H9 (cell line): ENCODE results near the gene MT1H. TPM values are rescaled to one million over a fixed set of nuclear protein-coding genes. Genes with fewer than 3 reads are reported as not detected.
A peak's percentile ranks its signal among the peaks of the same experiment; 100 is the strongest.

Experiments
- DNase-seq: peaks from one replicate; pipeline ENCODE4 v3.0.0-alpha.2; 2017
- H2AFZ ChIP-seq: one replicate; pipeline ENCODE4 v1.6.1; 2013; ENCODE audit warnings: mild to moderate bottlenecking, low read length, control low read depth, moderate library complexity
- H2AK5ac ChIP-seq: 2 replicates; pipeline ENCODE4 v1.6.1; 2013; ENCODE audit warnings: low read length, control low read depth, mixed read lengths; ENCODE audit not compliant: insufficient read length
- H2BK120ac ChIP-seq: one replicate; pipeline ENCODE4 v1.6.1; 2013; ENCODE audit warnings: low read depth, mild to moderate bottlenecking, low read length, control low read depth, inconsistent platforms; ENCODE audit not compliant: poor library complexity, severe bottlenecking
- H2BK12ac ChIP-seq: 2 replicates; pipeline ENCODE4 v1.6.1; 2013; ENCODE audit warnings: low read length, control low read depth, mixed read lengths, low read depth; ENCODE audit not compliant: insufficient read length
- H2BK15ac ChIP-seq: 2 replicates; pipeline ENCODE4 v1.6.1; 2013; ENCODE audit warnings: low read depth, low read length, control low read depth
- H2BK20ac ChIP-seq: one replicate; pipeline ENCODE4 v1.6.1; 2013; ENCODE audit warnings: low read depth, mild to moderate bottlenecking, low read length, control low read depth, inconsistent platforms; ENCODE audit not compliant: poor library complexity, severe bottlenecking
- H2BK5ac ChIP-seq: 2 replicates; pipeline ENCODE4 v1.6.1; 2013; ENCODE audit warnings: low read length, control low read depth, mixed read lengths; ENCODE audit not compliant: insufficient read length
- H3K14ac ChIP-seq: 2 replicates; pipeline ENCODE4 v1.6.1; 2013; ENCODE audit warnings: low read length, control low read depth; ENCODE audit not compliant: insufficient read depth
- H3K18ac ChIP-seq: 2 replicates; pipeline ENCODE4 v1.6.1; 2013; ENCODE audit warnings: low read depth, mild to moderate bottlenecking, mixed read lengths, low read length, control low read depth; ENCODE audit not compliant: insufficient read length
- H3K23ac ChIP-seq: 2 replicates; pipeline ENCODE4 v1.6.1; 2013; ENCODE audit warnings: low read length, control low read depth, mixed read lengths, low read depth; ENCODE audit not compliant: insufficient read length
- H3K23me2 ChIP-seq: 2 replicates; pipeline ENCODE4 v1.6.1; 2013; ENCODE audit warnings: low read depth, mild to moderate bottlenecking, mixed read lengths, low read length, control low read depth; ENCODE audit not compliant: insufficient read length, poor library complexity, severe bottlenecking
- H3K27ac ChIP-seq: 2 replicates; pipeline ENCODE4 v1.5.1; 2013; ENCODE audit warnings: low read length, control low read depth, mixed read lengths, low read depth; ENCODE audit not compliant: insufficient read length
- H3K27me3 ChIP-seq: 2 replicates; pipeline ENCODE4 v1.6.1; 2013; ENCODE audit warnings: low read length, control low read depth, inconsistent platforms; ENCODE audit not compliant: insufficient read depth
- H3K4ac ChIP-seq: 2 replicates; pipeline ENCODE4 v1.6.1; 2013; ENCODE audit warnings: low read depth, mild to moderate bottlenecking, control low read depth, inconsistent platforms, low read length, moderate library complexity
- H3K4me1 ChIP-seq: 2 replicates; pipeline ENCODE4 v1.6.1; 2013; ENCODE audit warnings: low read length, control low read depth, inconsistent platforms; ENCODE audit not compliant: insufficient read depth
- H3K4me2 ChIP-seq: 2 replicates; pipeline ENCODE4 v1.6.1; 2013; ENCODE audit warnings: low read length, control low read depth, mixed read lengths; ENCODE audit not compliant: insufficient read length, insufficient read depth
- H3K56ac ChIP-seq: 2 replicates; pipeline ENCODE4 v1.6.1; 2013; ENCODE audit warnings: low read depth, mild to moderate bottlenecking, mixed read lengths, low read length, control low read depth; ENCODE audit not compliant: insufficient read length
- H3K79me1 ChIP-seq: 2 replicates; pipeline ENCODE4 v1.6.1; 2013; ENCODE audit warnings: low read depth, mild to moderate bottlenecking, moderate library complexity, low read length, control low read depth, inconsistent platforms; ENCODE audit not compliant: insufficient read depth, poor library complexity, severe bottlenecking
- H3K79me2 ChIP-seq: 2 replicates; pipeline ENCODE4 v1.6.1; 2013; ENCODE audit warnings: low read length, control low read depth, inconsistent platforms; ENCODE audit not compliant: insufficient read depth
- H3K9ac ChIP-seq: 2 replicates; pipeline ENCODE4 v1.6.1; 2013; ENCODE audit warnings: low read length, control low read depth, mixed read lengths; ENCODE audit not compliant: insufficient read length; ENCODE audit errors: extremely low read depth
- H3K9me3 ChIP-seq: one replicate; pipeline ENCODE4 v1.6.1; 2013; ENCODE audit warnings: low read depth, low read length, inconsistent platforms; ENCODE audit not compliant: control insufficient read depth
- H3T11ph ChIP-seq: one replicate; pipeline ENCODE4 v1.6.1; 2013; ENCODE audit warnings: mild to moderate bottlenecking, low read length, control low read depth, inconsistent platforms
- H4K20me1 ChIP-seq: one replicate; pipeline ENCODE4 v1.6.1; 2013; ENCODE audit not compliant: control insufficient read depth, insufficient read length, insufficient read depth
- H4K5ac ChIP-seq: 2 replicates; pipeline ENCODE4 v1.6.1; 2013; ENCODE audit warnings: low read depth, mild to moderate bottlenecking, mixed read lengths, low read length, control low read depth; ENCODE audit not compliant: insufficient read length
- H4K8ac ChIP-seq: replicated peaks from 2 replicates; pipeline ENCODE4 v1.6.1; 2013; ENCODE audit warnings: low read length, control low read depth, mixed read lengths, low read depth; ENCODE audit not compliant: insufficient read length
- H4K91ac ChIP-seq: 2 replicates; pipeline ENCODE4 v1.6.1; 2013; ENCODE audit warnings: low read depth, mild to moderate bottlenecking, moderate library complexity, mixed read lengths, low read length, control low read depth; ENCODE audit not compliant: insufficient read length
- H3K27ac Mint-ChIP-seq, 3 experiments: 2 replicates in 2 of 3; 3 replicates in 1 of 3; pipeline ENCODE4 v1.8.0; 2020 to 2021; ENCODE audit warnings: mixed read lengths in 3 of 3, mild to moderate bottlenecking in 1 of 3, moderate library complexity in 1 of 3
- H3K27me3 Mint-ChIP-seq: 2 replicates; pipeline ENCODE4 v1.8.0; 2021; ENCODE audit warnings: low read depth, mild to moderate bottlenecking, moderate library complexity, mixed read lengths
- H3K36me3 Mint-ChIP-seq, 3 experiments: 2 replicates in 2 of 3; 3 replicates in 1 of 3; pipeline ENCODE4 v1.8.0; 2020 to 2021; ENCODE audit warnings: low read depth in 3 of 3, mixed read lengths in 3 of 3; ENCODE audit not compliant: insufficient read depth in 1 of 3
- H3K4me1 Mint-ChIP-seq, 2 experiments: 2 replicates each; pipeline ENCODE4 v1.8.0; 2020; ENCODE audit warnings: mixed read lengths in 2 of 2
- H3K4me3 Mint-ChIP-seq, 2 experiments: 2 replicates in 1 of 2; 3 replicates in 1 of 2; pipeline ENCODE4 v1.8.0; 2020 to 2021; ENCODE audit warnings: mild to moderate bottlenecking in 2 of 2, mixed read lengths in 2 of 2, moderate library complexity in 1 of 2
- H3K9me3 Mint-ChIP-seq, 2 experiments: 2 replicates in 1 of 2; 3 replicates in 1 of 2; pipeline ENCODE4 v1.8.0; 2020; ENCODE audit warnings: mild to moderate bottlenecking in 2 of 2, mixed read lengths in 2 of 2, moderate library complexity in 1 of 2
- WGBS: extraction: QIAGEN DNeasy Blood & Tissue Kit; methylation state at CpG from one replicate; pipeline ENCODE4 v1.1.7; 2013; ENCODE audit warnings: missing lambda C conversion rate, low lambda C conversion rate, mixed read lengths; ENCODE audit not compliant: insufficient read length; ENCODE audit errors: extremely low coverage; 5-methylcytosine and 5-hydroxymethylcytosine counted together
- total RNA-seq: library from RNA; stranded (reverse); gene quantifications from 2 replicates; pipeline ENCODE4 v1.2.1, GENCODE V29; 2021
- TF ChIP-seq, protein P1 (sequence below): fragments of 200-600 bp; sonication (generic); conservative IDR thresholded peaks from 3 replicates; pipeline ENCODE4 v1.8.0; 2021; ENCODE audit warnings: antibody characterized with exemption, mild to moderate bottlenecking

The MT1H gene
- total RNA-seq, 1 experiment from 2014 or later = 12.5 TPM

DNA sequence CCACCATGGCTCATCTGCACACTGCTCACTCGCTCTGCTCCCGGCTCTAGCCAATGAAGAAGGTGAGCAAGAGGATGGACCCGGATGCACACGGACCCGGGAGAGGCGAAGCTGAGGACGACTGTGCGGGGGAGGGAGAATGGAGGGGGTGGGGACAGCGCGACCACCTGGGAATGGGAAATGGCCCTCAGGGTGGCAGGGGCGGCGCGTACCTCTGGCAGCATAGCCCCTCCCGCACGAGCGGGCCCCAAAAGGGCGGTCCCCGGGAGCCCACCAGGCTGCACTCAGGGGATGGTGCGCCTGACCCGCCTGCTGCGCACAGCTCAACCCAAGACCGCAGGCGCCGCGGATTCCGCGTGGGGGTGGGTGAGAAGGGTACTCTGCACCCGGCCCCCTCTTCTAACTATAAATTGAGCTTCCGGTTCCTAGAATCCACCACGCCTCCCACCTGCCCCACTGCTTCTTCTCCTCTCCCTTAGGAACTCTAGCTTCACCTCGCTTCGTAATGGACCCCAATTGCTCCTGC lies 6.1 kb downstream of the MT1H start:
- no peak overlapping the region for H2BK120ac ChIP-seq
- H2BK12ac ChIP-seq = no peak overlapping the region
- H3K23me2 ChIP-seq = peaks cover 7% of the 10 kb centered on the region
- no CpG with 5 or more reads among the region's 32 CpGs for WGBS
- H3K4me1 ChIP-seq = 0 out of 2 replicates have a peak, but pooled peaks cover 2% of the 10 kb centered on the region
- no peak overlapping the region for H2BK20ac ChIP-seq
- H3K14ac ChIP-seq = 0 out of 2 replicates have a peak overlapping the region, but pooled peaks have one; percentile 44
- no peak overlapping the region for H4K5ac ChIP-seq
- Mint-ChIP-seq H3K27me3 (peaks cover 49% of the 10 kb centered on the region), H3K36me3 (no peaks in the 10 kb centered on the region), H3K4me3 (peak overlapping the region; percentile 61 to 74), H3K4me1 (peaks cover 28 to 33% of the 10 kb centered on the region in 2 experiments), H3K27ac (no peak overlapping the region), H3K9me3 (no peaks in the 10 kb centered on the region; a peak in 1 of 5 replicates)
- H3K23ac ChIP-seq = no peak overlapping the region
- H4K91ac ChIP-seq = no peak overlapping the region
- no peak overlapping the region for H2BK5ac ChIP-seq
- H2AFZ ChIP-seq = no peak overlapping the region
- no peak overlapping the region for H3K4ac ChIP-seq
- no peak overlapping the region for H3T11ph ChIP-seq
- no peak overlapping the region for H2BK15ac ChIP-seq
- peak overlapping the region; percentile 30 for H3K9ac ChIP-seq
- no peak overlapping the region for H2AK5ac ChIP-seq
- no peaks in the 10 kb centered on the region for H3K79me1 ChIP-seq
- no peaks in the 10 kb centered on the region for H3K79me2 ChIP-seq
- no peaks in the 10 kb centered on the region for H4K20me1 ChIP-seq
- peak overlapping the region; percentile 56 for H3K18ac ChIP-seq
- no peak overlapping the region for H3K27ac ChIP-seq
- peak; percentile 86 for DNase-seq
- peak overlapping the region; percentile 87 for H3K4me2 ChIP-seq
- H3K27me3 ChIP-seq = peaks cover 4% of the 10 kb centered on the region; the same call in 1 of the 2 replicates
- no peak overlapping the region for H4K8ac ChIP-seq
- TF ChIP-seq, protein P1, sequence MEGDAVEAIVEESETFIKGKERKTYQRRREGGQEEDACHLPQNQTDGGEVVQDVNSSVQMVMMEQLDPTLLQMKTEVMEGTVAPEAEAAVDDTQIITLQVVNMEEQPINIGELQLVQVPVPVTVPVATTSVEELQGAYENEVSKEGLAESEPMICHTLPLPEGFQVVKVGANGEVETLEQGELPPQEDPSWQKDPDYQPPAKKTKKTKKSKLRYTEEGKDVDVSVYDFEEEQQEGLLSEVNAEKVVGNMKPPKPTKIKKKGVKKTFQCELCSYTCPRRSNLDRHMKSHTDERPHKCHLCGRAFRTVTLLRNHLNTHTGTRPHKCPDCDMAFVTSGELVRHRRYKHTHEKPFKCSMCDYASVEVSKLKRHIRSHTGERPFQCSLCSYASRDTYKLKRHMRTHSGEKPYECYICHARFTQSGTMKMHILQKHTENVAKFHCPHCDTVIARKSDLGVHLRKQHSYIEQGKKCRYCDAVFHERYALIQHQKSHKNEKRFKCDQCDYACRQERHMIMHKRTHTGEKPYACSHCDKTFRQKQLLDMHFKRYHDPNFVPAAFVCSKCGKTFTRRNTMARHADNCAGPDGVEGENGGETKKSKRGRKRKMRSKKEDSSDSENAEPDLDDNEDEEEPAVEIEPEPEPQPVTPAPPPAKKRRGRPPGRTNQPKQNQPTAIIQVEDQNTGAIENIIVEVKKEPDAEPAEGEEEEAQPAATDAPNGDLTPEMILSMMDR = no peak
- no peaks in the 10 kb centered on the region for H3K9me3 ChIP-seq
- no peak overlapping the region for H3K56ac ChIP-seq
